Activated CD4-positive, alpha-beta memory T cell treated with anti-CD3 and anti-CD28 coated beads, Interleukin-2, amount 10 ng/mL, durations not matched to agents 7 days and 5 days (primary cell): ENCODE results near the gene PRKCB. TPM values are rescaled to one million over a fixed set of nuclear protein-coding genes. Genes with fewer than 3 reads are reported as not detected.

Source experiments
- CTCF ChIA-PET: fragments of 350-600 bp; sonication (Branson Sonifier 250); formaldehyde crosslinking; loops from one replicate; lab custom pipeline; 2021; ENCODE audit warnings: antibody characterized with exemption, inconsistent platforms; lab: Charles Lee
- POLR2A ChIA-PET: fragments of 350-600 bp; sonication (Branson Sonifier 250); formaldehyde crosslinking; loops from one replicate; lab custom pipeline; 2021; ENCODE audit warnings: antibody characterized with exemption; lab: Charles Lee
- DNase-seq: peaks from one replicate; pipeline ENCODE4 v3.0.0-alpha.2; 2020
- H3K27ac Mint-ChIP-seq: one replicate; pipeline ENCODE4 v1.8.0; 2021; ENCODE audit warnings: mild to moderate bottlenecking, mixed read lengths
- H3K27me3 Mint-ChIP-seq: one replicate; pipeline ENCODE4 v1.8.0; 2021; ENCODE audit warnings: mixed read lengths
- H3K36me3 Mint-ChIP-seq: one replicate; pipeline ENCODE4 v1.8.0; 2021; ENCODE audit warnings: low read depth, mixed read lengths
- H3K4me1 Mint-ChIP-seq: one replicate; pipeline ENCODE4 v1.8.0; 2021; ENCODE audit warnings: mixed read lengths
- H3K4me3 Mint-ChIP-seq: one replicate; pipeline ENCODE4 v1.8.0; 2021; ENCODE audit warnings: mild to moderate bottlenecking, mixed read lengths
- H3K9me3 Mint-ChIP-seq: one replicate; pipeline ENCODE4 v1.8.0; 2021; ENCODE audit warnings: mixed read lengths
- total RNA-seq, 2 experiments: library from RNA; stranded (reverse); gene quantifications; one replicate each; pipeline ENCODE4 v1.2.3, GENCODE V29; 2021

PRKCB gene
- total RNA-seq, 2 experiments from 2014 or later = 77.3 to 81.4 TPM

DNA sequence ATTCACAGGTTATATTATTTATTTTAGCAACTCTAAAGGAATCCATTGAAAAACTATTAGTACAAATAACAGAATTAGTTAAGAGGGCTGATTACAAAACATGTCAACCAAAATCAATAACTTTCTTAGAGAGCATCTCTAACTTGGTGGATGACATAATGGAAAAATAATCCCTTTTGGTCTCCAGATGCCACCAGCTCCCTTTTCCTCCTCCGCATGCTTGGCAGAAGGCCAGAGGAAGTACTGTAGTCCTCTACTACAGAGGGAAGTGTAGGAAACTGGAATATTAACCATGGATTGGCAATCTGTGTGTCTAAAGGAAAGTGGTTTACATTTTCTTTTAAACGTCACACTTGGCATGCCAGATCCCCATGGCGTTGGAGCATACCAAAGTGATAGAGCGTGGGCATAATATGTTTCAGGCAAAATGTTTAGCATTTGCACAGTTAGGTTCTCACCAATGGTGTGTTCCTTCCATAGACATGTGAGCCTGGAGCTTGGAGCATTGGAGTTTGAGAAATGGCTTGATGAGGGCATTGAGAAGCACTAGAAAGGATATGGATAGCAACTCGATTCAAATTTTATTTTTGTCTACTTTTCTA is 106.3 kb downstream of the PRKCB start:
- DNase-seq = no peak
- ChIA-PET POLR2A (interaction anchor here (0.5 kb wide), 1 partner anchor 22 kb away, joined by 3 read pairs; no protein-coding TSS in a partner anchor), CTCF (no interaction called here)
- H3K36me3 Mint-ChIP-seq = no peaks in the 10 kb centered on the region
- no peaks in the 10 kb centered on the region for H3K27me3 Mint-ChIP-seq
- H3K27ac Mint-ChIP-seq = no peak overlapping the region
- peaks cover 16% of the 10 kb centered on the region for H3K4me1 Mint-ChIP-seq
- no peaks in the 10 kb centered on the region for H3K9me3 Mint-ChIP-seq
- H3K4me3 Mint-ChIP-seq = no peak overlapping the region

DNA sequence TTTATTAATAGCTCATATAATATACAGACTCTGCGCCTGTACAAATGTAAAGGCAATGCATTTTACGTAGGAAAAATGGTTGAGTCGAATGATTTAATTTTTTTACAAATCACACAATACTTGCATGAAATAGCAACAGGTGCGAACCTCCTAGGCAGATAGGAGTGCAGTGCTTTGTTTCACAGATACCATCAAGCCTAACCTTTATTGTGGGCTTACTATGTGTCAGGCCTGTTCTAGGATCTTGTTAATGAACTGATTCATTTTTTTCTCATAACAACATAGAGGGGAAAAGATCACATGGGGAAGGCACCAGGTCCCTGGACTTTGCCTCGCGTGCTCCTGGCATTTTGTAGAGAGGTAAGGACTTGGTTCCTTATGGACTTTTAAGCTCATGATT is 107.8 kb downstream of the PRKCB start:
- no peak overlapping the region for H3K4me3 Mint-ChIP-seq
- no peaks in the 10 kb centered on the region for H3K9me3 Mint-ChIP-seq
- H3K27ac Mint-ChIP-seq = no peak overlapping the region
- peaks cover 29% of the 10 kb centered on the region for H3K4me1 Mint-ChIP-seq
- no peaks in the 10 kb centered on the region for H3K36me3 Mint-ChIP-seq
- DNase-seq = no peak
- ChIA-PET POLR2A (no interaction called here), CTCF (no interaction called here)
- no peaks in the 10 kb centered on the region for H3K27me3 Mint-ChIP-seq

DNA sequence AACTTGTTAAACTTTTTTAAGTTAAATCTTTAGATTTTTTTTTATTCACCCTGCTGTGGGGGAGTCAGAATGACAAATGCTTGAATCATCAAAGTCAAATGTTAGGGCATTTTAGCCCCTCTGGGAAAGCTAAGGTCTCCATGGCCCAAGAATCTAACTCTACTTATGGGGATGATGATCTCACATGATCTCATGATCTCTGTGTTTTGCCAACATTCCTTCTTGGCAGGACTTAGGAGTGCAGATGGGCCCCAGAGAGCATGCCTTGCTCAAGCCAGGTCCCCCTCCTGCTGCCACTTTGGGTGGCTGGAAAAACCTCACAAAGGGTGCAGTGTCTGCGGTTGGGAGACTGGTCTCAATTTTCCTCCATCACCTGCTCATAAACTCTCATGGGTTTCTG is 108.6 kb downstream of the PRKCB start:
- Mint-ChIP-seq H3K27me3 (no peaks in the 10 kb centered on the region), H3K36me3 (no peaks in the 10 kb centered on the region), H3K4me1 (peaks cover 37% of the 10 kb centered on the region), H3K4me3 (no peak overlapping the region), H3K9me3 (no peaks in the 10 kb centered on the region), H3K27ac (no peak overlapping the region)
- ChIA-PET POLR2A (no interaction called here), CTCF (no interaction called here)
- DNase-seq = no peak

DNA sequence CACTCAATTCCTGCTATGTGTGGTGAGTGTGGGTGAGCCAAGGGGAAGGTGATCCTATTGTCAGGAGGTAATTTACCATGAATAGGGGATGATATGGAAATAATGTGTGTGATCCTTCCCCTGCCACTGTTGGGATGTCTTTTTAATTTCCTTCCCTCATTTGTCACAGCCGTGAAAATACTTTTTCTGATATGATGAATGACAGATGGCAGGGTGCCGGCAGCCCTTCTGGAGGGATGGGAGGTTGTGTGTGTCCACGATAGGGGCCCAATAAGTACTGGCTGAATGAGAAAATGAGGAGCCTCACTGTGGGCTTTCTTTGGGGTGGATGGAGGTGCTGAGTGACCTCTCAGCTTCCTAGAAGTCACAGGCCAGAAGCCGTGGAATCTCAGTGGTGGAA is 109.5 kb downstream of the PRKCB start:
- POLR2A ChIA-PET = no interaction called here
- no peak for DNase-seq
- H3K4me3 Mint-ChIP-seq = no peak overlapping the region
- H3K27ac Mint-ChIP-seq = no peak overlapping the region
- H3K4me1 Mint-ChIP-seq = peaks cover 45% of the 10 kb centered on the region
- H3K9me3 Mint-ChIP-seq = no peaks in the 10 kb centered on the region
- no peaks in the 10 kb centered on the region for H3K27me3 Mint-ChIP-seq
- CTCF ChIA-PET = no interaction called here
- H3K36me3 Mint-ChIP-seq = no peaks in the 10 kb centered on the region

DNA sequence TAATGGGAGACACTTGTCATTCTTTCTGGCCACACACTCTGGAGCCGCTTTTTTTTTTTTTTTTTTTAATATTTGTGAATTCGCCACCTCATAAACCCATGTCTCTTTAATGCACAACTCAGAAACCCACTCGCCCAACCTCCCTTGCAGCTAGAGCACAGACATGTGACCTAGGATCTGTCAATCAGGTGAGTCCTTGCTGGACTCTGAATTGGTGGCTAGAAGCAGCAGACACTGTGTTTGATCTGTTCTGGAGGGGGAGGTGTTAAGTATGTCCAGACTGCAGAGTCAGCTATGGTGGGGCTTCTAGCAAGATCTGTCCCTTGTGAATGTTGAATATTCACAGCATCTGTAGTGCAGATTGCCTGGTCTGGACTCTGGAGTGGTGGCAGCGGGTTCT is 112.1 kb downstream of the PRKCB start:
- ChIA-PET CTCF (no interaction called here), POLR2A (interaction anchor here (1.1 kb wide), 1 partner anchor 84 kb away, joined by 4 read pairs; no protein-coding TSS in a partner anchor)
- Mint-ChIP-seq H3K36me3 (peaks cover 4% of the 10 kb centered on the region), H3K4me3 (no peak overlapping the region), H3K9me3 (no peaks in the 10 kb centered on the region), H3K27ac (peak overlapping the region; percentile 73), H3K4me1 (peaks cover 71% of the 10 kb centered on the region), H3K27me3 (no peaks in the 10 kb centered on the region)
- DNase-seq = no peak

DNA sequence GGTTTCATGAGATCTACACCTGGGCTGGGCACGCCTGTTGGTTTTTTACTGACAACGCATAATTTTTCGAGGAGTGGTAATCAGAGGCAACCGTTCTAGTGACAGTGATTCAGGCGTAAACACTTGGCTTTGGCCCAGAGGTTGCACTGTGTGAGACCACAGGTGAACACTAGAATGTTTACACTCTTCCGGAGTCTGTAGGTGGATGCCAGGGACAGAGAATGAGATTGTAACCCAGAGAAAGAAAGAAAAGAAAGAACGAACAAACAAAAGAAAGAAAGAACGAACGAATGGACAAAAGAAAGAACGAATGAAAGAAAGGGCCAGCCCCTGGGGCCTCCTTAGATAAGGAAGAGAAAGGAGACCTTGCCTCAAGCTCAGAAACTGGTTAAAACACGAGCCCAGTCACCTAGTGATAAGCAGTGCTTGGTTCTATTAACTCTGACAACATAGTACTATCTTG is 113.2 kb downstream of the PRKCB start:
- H3K27ac Mint-ChIP-seq = peak overlapping the region; percentile 100
- no peaks in the 10 kb centered on the region for H3K9me3 Mint-ChIP-seq
- POLR2A ChIA-PET = interaction anchor here (0.9 to 1.4 kb wide), 6 partner anchors 15 to 121 kb away, joined by 3 to 6 read pairs (median 3); no protein-coding TSS in a partner anchor
- H3K4me3 Mint-ChIP-seq = peak overlapping the region; percentile 76
- CTCF ChIA-PET = interaction anchor here (1.1 to 2.2 kb wide), 4 partner anchors 11 to 556 kb away, joined by 3 to 11 read pairs (median 4); no protein-coding TSS in a partner anchor
- H3K4me1 Mint-ChIP-seq = peaks cover 75% of the 10 kb centered on the region
- DNase-seq = peak; percentile 68
- H3K36me3 Mint-ChIP-seq = peaks cover 7% of the 10 kb centered on the region
- no peaks in the 10 kb centered on the region for H3K27me3 Mint-ChIP-seq

DNA sequence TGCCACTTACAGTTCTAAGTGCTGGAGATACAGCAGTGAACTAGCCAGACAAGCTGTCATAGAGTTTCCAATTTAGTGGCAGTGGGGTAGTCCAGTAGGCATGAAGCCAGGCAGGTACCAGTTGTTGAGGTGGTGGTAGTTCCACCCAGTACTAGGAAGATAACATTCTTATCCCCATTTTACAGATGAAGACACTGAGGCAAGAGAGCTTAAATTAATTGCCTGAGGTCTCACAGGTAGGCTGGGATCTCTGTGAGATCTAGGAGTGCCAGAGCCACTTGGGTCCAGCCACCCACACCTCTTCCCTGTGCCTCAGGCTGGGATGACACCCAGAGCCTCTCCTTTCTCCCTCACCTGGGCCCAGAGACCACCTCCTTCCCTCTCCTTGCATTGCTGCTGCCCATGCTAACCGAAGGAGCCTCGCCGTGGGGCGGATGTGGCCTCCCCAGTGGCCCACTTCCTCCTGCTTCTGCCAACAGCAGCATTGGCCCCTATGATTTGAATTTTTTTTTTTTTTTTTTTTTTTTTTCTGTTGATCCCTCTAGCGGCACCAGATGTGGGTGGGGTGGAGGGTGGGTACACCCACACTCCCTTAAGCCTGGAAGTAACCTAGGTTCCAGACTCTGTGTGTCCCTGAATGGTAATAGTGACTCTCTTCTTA is 114.0 kb downstream of the PRKCB start:
- DNase-seq = peak; percentile 85
- CTCF ChIA-PET = interaction anchor here (1.1 to 2.2 kb wide), 4 partner anchors 10 to 555 kb away, joined by 3 to 11 read pairs (median 4); no protein-coding TSS in a partner anchor
- Mint-ChIP-seq H3K4me3 (peak overlapping the region; percentile 61), H3K9me3 (no peaks in the 10 kb centered on the region), H3K36me3 (peaks cover 7% of the 10 kb centered on the region), H3K27ac (peak overlapping the region; percentile 100), H3K27me3 (no peaks in the 10 kb centered on the region), H3K4me1 (peaks cover 71% of the 10 kb centered on the region)
- POLR2A ChIA-PET = interaction anchor here (0.9 to 1.6 kb wide), 9 partner anchors 10 to 122 kb away, joined by 3 to 6 read pairs (median 3); no protein-coding TSS in a partner anchor

DNA sequence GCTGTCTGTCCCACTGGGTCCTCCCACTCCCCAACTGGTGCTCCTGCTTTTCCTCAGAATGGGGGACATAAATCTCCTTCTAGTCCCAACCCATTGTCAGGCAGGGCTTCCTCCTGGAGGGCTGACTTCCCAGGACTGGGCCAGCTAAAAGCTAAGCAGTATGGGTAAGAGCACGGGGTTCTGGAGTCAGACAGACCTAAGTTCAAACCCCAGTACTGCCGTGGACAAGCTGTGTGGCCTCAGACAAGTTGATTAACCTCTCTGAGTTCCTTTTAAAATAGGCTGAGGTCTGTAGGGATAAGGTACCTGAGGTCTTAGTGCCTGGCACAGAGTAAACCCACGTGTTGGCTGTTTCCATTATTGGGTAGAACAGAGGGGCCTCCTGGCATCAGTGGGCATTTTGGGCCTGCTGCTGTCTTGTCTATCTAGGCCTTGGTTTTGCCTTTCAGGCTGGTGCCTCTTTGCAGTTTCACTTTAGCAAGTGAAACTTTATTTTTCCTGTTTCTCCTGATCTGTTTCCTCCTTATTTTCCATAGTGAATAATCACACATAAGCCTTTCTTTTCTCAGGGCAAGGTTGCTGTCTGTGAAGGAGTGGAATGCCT is 114.6 kb downstream of the PRKCB start:
- no peaks in the 10 kb centered on the region for H3K9me3 Mint-ChIP-seq
- ChIA-PET POLR2A (interaction anchor here (0.7 to 1.6 kb wide), 7 partner anchors 9 to 107 kb away, joined by 3 to 6 read pairs (median 3); no protein-coding TSS in a partner anchor), CTCF (interaction anchor here (1.0 to 2.2 kb wide), 4 partner anchors 9 to 147 kb away, joined by 3 to 11 read pairs (median 4); no protein-coding TSS in a partner anchor)
- peak overlapping the region; percentile 61 for H3K4me3 Mint-ChIP-seq
- peak overlapping the region; percentile 100 for H3K27ac Mint-ChIP-seq
- H3K4me1 Mint-ChIP-seq = peaks cover 67% of the 10 kb centered on the region
- peaks cover 7% of the 10 kb centered on the region for H3K36me3 Mint-ChIP-seq
- H3K27me3 Mint-ChIP-seq = no peaks in the 10 kb centered on the region
- DNase-seq = no peak

DNA sequence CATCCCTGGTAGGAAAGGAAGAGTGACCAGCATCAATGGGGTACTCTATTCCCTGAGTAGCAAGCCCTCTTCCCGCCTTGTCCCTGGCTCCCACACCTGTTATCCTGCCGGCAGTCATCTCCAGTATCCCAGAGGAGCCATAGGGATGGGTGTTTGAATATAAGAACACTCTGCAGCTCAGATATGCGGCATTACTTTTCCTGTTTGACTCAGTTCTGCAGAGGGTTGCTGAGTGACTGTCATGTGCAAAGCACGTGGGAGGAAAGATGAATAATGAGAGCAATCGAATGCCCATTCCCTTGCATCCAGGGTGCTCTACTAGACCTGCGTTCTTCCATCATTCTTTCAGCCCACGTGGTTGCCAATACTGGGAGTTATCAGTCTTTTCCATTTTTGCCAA is 115.1 kb downstream of the PRKCB start:
- ChIA-PET CTCF (interaction anchor here (1.0 to 2.2 kb wide), 2 partner anchors 59 to 148 kb away, joined by 3 to 11 read pairs; no protein-coding TSS in a partner anchor), POLR2A (interaction anchor here (0.6 to 1.6 kb wide), 4 partner anchors 8 to 304 kb away, joined by 3 to 4 read pairs (median 3); no protein-coding TSS in a partner anchor)
- no peaks in the 10 kb centered on the region for H3K9me3 Mint-ChIP-seq
- DNase-seq = peak; percentile 21
- H3K27me3 Mint-ChIP-seq = no peaks in the 10 kb centered on the region
- H3K4me1 Mint-ChIP-seq = peaks cover 67% of the 10 kb centered on the region
- H3K4me3 Mint-ChIP-seq = peak overlapping the region; percentile 61
- H3K36me3 Mint-ChIP-seq = peaks cover 7% of the 10 kb centered on the region
- H3K27ac Mint-ChIP-seq = peak overlapping the region; percentile 100

DNA sequence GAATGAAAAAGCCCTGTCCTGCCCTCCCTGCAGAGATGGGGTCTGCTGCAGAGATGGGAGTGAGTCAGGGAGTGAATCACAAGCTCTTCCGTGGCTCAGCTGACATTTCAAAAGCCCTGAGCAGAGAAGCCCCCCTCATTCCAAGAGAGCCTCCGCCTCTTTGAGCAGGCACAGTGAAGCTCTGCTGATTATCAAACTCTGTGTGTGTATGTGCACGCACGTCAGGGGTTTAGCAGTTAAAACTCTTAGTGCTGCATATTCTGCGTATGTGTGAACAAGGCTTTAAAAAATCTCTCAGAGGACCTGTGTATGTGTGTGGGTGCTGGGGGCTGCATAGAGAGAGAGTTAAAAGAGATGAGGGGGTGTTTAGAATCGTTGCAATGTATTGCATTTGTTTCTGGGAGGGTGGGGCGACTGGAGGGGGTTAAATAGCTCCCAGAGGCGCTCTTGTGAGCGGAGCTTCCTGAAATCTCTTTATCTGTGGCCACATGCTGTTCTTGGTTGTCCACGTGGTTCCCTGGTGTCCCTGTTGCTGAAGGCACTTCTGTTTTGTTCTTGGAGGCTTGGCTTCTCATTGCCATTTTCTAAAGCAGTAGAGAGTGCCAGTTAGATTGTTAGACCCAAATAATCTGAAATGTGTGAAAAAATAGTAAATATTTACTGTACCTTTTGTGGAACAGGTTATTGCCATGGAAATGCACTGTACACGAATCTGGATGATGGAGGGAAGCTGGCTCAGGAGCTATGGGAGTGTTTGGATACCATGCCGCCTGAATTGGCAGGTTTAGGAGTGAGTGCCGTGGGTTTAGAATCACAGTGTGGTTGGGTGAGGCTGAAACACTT is 116.6 kb downstream of the PRKCB start:
- H3K27me3 Mint-ChIP-seq = no peaks in the 10 kb centered on the region
- peaks cover 7% of the 10 kb centered on the region for H3K36me3 Mint-ChIP-seq
- POLR2A ChIA-PET = no interaction called here
- no peaks in the 10 kb centered on the region for H3K9me3 Mint-ChIP-seq
- no peak overlapping the region for H3K27ac Mint-ChIP-seq
- CTCF ChIA-PET = interaction anchor here (1.0 kb wide), 1 partner anchor 58 kb away, joined by 3 read pairs; no protein-coding TSS in a partner anchor
- no peak overlapping the region for H3K4me3 Mint-ChIP-seq
- no peak for DNase-seq
- H3K4me1 Mint-ChIP-seq = peaks cover 65% of the 10 kb centered on the region

DNA sequence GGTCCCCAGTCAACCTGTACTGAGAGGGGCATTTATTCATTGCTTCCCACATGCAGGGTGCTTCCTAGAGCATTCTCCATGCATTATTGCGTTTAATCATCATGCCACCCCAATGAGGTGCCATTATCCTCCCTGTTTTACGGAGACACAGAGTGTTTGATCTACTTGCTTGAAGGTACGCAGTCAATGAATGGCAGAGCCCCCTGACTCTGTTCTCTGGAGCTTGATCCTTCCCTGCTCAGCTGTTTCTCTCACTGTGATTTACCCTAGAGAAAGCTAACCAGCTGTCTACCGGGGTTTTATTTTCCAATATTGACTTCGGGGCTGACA is 117.2 kb downstream of the PRKCB start:
- ChIA-PET CTCF (no interaction called here), POLR2A (no interaction called here)
- H3K27me3 Mint-ChIP-seq = no peaks in the 10 kb centered on the region
- H3K27ac Mint-ChIP-seq = no peak overlapping the region
- peaks cover 63% of the 10 kb centered on the region for H3K4me1 Mint-ChIP-seq
- no peak for DNase-seq
- H3K36me3 Mint-ChIP-seq = peaks cover 7% of the 10 kb centered on the region
- H3K4me3 Mint-ChIP-seq = no peak overlapping the region
- no peaks in the 10 kb centered on the region for H3K9me3 Mint-ChIP-seq

DNA sequence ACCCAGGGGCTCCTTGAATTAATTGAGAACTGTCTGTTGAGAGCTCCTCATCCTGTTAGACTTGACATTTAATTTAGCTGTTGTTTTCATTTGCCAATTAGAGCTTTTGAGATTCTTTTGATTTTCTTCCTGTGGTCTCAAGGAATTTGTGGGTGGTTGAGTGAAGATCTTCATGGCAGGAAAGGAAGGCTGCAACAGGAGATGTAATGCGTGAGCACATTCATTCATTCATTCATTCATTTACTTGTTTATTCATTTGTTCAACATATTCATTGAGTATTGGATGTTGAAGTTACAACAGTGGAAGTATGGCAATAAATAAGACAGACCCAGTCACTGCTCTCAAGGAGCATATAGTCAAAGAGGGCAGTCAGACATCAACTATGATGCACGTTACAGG is 117.7 kb downstream of the PRKCB start:
- Mint-ChIP-seq H3K36me3 (peaks cover 7% of the 10 kb centered on the region), H3K27ac (no peak overlapping the region), H3K9me3 (no peaks in the 10 kb centered on the region), H3K4me3 (no peak overlapping the region), H3K27me3 (no peaks in the 10 kb centered on the region), H3K4me1 (peaks cover 59% of the 10 kb centered on the region)
- CTCF ChIA-PET = no interaction called here
- POLR2A ChIA-PET = no interaction called here
- no peak for DNase-seq
